A673 (cell line): ENCODE data around the gene PTPN14.

Source experiments
- EZH2 ChIP-seq: fragments of 200-600 bp; sonication (generic); IDR thresholded peaks from 2 replicates; pipeline ENCODE4 v1.6.1; 2017; ENCODE audit warnings: borderline replicate concordance, low read depth, mild to moderate bottlenecking, mixed read lengths, antibody characterized with exemption, low read length; ENCODE audit not compliant: poor library complexity, severe bottlenecking
- TF ChIP-seq, protein P1 (sequence below): fragments of 300-800, 200-600 bp; sonication (generic); conservative IDR thresholded peaks from 2 replicates; pipeline ENCODE4 v1.5.1; 2017; ENCODE audit warnings: low read depth, mild to moderate bottlenecking, antibody characterized with exemption, low read length, moderate library complexity, mixed read lengths

DNA sequence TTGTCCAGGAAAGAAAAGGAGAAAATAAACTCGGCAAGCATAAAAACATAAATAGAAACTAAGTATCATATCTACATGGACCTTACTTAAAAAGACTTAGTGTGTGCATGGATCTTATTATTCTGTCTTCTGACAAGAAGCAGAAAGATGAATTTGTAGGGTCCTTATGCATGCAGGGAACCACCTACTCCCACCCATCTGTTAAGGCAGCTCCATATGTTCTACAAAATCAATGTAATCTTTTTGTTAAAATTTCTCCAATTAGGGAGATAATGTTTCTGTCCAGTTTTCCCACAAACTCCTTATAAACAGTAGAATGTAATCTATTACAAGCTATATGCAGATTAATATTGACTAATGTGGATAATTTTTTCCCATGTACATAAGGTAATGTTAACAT lies 13.9 kb upstream of the PTPN14 start:
- TF ChIP-seq, protein P1, sequence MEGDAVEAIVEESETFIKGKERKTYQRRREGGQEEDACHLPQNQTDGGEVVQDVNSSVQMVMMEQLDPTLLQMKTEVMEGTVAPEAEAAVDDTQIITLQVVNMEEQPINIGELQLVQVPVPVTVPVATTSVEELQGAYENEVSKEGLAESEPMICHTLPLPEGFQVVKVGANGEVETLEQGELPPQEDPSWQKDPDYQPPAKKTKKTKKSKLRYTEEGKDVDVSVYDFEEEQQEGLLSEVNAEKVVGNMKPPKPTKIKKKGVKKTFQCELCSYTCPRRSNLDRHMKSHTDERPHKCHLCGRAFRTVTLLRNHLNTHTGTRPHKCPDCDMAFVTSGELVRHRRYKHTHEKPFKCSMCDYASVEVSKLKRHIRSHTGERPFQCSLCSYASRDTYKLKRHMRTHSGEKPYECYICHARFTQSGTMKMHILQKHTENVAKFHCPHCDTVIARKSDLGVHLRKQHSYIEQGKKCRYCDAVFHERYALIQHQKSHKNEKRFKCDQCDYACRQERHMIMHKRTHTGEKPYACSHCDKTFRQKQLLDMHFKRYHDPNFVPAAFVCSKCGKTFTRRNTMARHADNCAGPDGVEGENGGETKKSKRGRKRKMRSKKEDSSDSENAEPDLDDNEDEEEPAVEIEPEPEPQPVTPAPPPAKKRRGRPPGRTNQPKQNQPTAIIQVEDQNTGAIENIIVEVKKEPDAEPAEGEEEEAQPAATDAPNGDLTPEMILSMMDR, result no peak
- TF ChIP-seq EZH2, result no peak
